CD4-positive, alpha-beta T cell treated with Interleukin-15 for 1 hour (primary cell): ENCODE results near the gene ANP32E.

Experiments used
- DNase-seq: peaks from one replicate; pipeline ENCODE4 v3.0.0-alpha.2; 2020

The ANP32E gene

GRCh38 chr1:150235852-150236613, at the start of gene ANP32E:
ANP32E (minus strand) TSS chr1:150236112; CDS start chr1:150235786, 326 bp downstream.
- DNase-seq, result peak; percentile 98

- no peak for DNase-seq
Observed at GRCh38 chr1:150283260-150283659, 47.3 kb upstream of the ANP32E start.

GRCh38 chr1:150282558-150282958, 46.6 kb upstream of the ANP32E start:
- no peak for DNase-seq

GRCh38 chr1:150281758-150282557, 46.0 kb upstream of the ANP32E start, which contains the start of gene CIART:
CIART (plus strand) TSS chr1:150282554; CDS start chr1:150283268, 714 bp downstream.
- DNase-seq, result peak; percentile 91

- DNase-seq, result peak; percentile 73
Observed at GRCh38 chr1:150281221-150281757, 45.4 kb upstream of the ANP32E start.

GRCh38 chr1:150280138-150280707, 44.3 kb upstream of the ANP32E start:
- DNase-seq, result no peak

- no peak for DNase-seq
Observed at GRCh38 chr1:150273311-150273710, 37.4 kb upstream of the ANP32E start.

- DNase-seq, result no peak
Observed at GRCh38 chr1:150271291-150271959, 35.5 kb upstream of the ANP32E start.

- DNase-seq, result no peak
Observed at GRCh38 chr1:150269451-150269850, 33.5 kb upstream of the ANP32E start.

- DNase-seq, result peak; percentile 94
Observed at GRCh38 chr1:150268705-150269403, 32.9 kb upstream of the ANP32E start, which contains the start of gene APH1A. APH1A (minus strand) TSS chr1:150269016; CDS start chr1:150268810, 206 bp downstream.

- DNase-seq, result peak; percentile 59
Observed at GRCh38 chr1:150268340-150268704, 32.4 kb upstream of the ANP32E start.

- DNase-seq, result no peak
Observed at GRCh38 chr1:150267896-150268295, 32.0 kb upstream of the ANP32E start.

- DNase-seq, result no peak
Observed at GRCh38 chr1:150263549-150263948, 27.6 kb upstream of the ANP32E start.

- no peak for DNase-seq
Observed at GRCh38 chr1:150262388-150263320, 26.7 kb upstream of the ANP32E start.

GRCh38 chr1:150261367-150261766, 25.5 kb upstream of the ANP32E start:
- DNase-seq, result no peak

GRCh38 chr1:150259758-150260669, 24.1 kb upstream of the ANP32E start:
- no peak for DNase-seq

GRCh38 chr1:150259217-150259616, 23.3 kb upstream of the ANP32E start:
- DNase-seq, result no peak

- no peak for DNase-seq
Observed at GRCh38 chr1:150257624-150258585, 22.0 kb upstream of the ANP32E start, which contains the start of gene CA14. CA14 (plus strand) TSS chr1:150257774; CDS start chr1:150258129, 355 bp downstream.
